Measurements from ENCODE around the gene TMEM132C.

- no peak for TF ChIP-seq POLR2A (IDR thresholded peaks at IDR 0.05; ENCODE audit: low read length)
- TF ChIP-seq CTCF (IDR thresholded peaks at IDR 0.05), result no peak
These were observed 442.7 kb downstream of the TMEM132C start for GRCh38 chr12:128709660-128710059.
